HEK293 (cell line): ENCODE results near the gene KRTAP1-1.

Experiments used
- OVOL3 ChIP-seq: fragments of 450-650 bp; formaldehyde crosslinking; IDR thresholded peaks from 2 replicates; pipeline ENCODE4 v1.5.1; 2016; ENCODE audit warnings: missing biosample characterization, missing genetic modification characterization
- SCRT1 ChIP-seq: fragments of 450-650 bp; formaldehyde crosslinking; IDR thresholded peaks from 2 replicates; pipeline ENCODE4 v1.5.1; 2016; ENCODE audit warnings: missing biosample characterization, missing genetic modification characterization, borderline replicate concordance
- ZNF10 ChIP-seq: fragments of 450-650 bp; formaldehyde crosslinking; IDR thresholded peaks from 2 replicates; pipeline ENCODE4 v1.5.1; 2017; ENCODE audit warnings: missing biosample characterization, missing genetic modification characterization
- ZNF664 ChIP-seq: fragments of 450-650 bp; formaldehyde crosslinking; IDR thresholded peaks from 2 replicates; pipeline ENCODE4 v1.5.1; 2016; ENCODE audit warnings: missing biosample characterization, missing genetic modification characterization
- ZNF776 ChIP-seq: fragments of 450-650 bp; formaldehyde crosslinking; IDR thresholded peaks from 2 replicates; pipeline ENCODE4 v1.5.0; 2017; ENCODE audit warnings: missing biosample characterization, missing genetic modification characterization, borderline replicate concordance
- TF ChIP-seq, protein P1 (sequence below): fragments of 450-650 bp; formaldehyde crosslinking; IDR thresholded peaks from 2 replicates; pipeline ENCODE4 v1.5.1; 2016; ENCODE audit warnings: missing biosample characterization, missing genetic modification characterization

DNA sequence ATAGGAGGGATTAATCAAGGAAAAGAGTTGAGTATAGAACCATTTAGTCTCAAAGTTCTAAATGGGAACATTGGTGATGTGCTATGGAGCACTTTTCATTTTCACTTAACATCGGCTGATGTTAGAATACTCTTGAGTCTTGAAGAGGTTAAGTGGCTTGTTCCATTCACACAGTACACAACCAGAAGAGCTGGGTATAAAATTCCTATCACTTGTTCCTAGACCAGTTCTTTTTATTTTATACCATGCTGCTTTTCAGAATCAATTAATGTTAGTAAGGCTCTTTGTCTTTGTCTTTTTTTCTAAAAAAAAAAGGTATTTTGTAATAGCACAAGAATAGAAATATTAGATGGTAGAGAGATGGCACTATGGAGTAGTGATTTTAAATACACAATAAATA lies 1.7 kb upstream of the KRTAP1-1 start:
- no peak for TF ChIP-seq OVOL3 (tag by site-specific recombination)
- TF ChIP-seq ZNF776 (tag by site-specific recombination), result no peak
- TF ChIP-seq, protein P1, sequence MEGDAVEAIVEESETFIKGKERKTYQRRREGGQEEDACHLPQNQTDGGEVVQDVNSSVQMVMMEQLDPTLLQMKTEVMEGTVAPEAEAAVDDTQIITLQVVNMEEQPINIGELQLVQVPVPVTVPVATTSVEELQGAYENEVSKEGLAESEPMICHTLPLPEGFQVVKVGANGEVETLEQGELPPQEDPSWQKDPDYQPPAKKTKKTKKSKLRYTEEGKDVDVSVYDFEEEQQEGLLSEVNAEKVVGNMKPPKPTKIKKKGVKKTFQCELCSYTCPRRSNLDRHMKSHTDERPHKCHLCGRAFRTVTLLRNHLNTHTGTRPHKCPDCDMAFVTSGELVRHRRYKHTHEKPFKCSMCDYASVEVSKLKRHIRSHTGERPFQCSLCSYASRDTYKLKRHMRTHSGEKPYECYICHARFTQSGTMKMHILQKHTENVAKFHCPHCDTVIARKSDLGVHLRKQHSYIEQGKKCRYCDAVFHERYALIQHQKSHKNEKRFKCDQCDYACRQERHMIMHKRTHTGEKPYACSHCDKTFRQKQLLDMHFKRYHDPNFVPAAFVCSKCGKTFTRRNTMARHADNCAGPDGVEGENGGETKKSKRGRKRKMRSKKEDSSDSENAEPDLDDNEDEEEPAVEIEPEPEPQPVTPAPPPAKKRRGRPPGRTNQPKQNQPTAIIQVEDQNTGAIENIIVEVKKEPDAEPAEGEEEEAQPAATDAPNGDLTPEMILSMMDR (tag by site-specific recombination), result no peak
- TF ChIP-seq SCRT1 (tag by site-specific recombination), result no peak
- no peak for TF ChIP-seq ZNF664 (tag by site-specific recombination)
- no peak for TF ChIP-seq ZNF10 (tag by site-specific recombination)
